GM10266 (cell line): ENCODE results near the gene RARB.

Experiments used
- DNase-seq: peaks from one replicate; pipeline ENCODE4 v3.0.0; 2012; ENCODE audit errors: extremely low spot score
- TF ChIP-seq, protein P1 (sequence below): IDR thresholded peaks from 2 replicates; pipeline ENCODE4 v1.5.1; 2012; ENCODE audit warnings: mild to moderate bottlenecking, low read depth; ENCODE audit not compliant: control insufficient read depth, insufficient read depth; ENCODE audit errors: missing control alignments

RARB gene

DNA sequence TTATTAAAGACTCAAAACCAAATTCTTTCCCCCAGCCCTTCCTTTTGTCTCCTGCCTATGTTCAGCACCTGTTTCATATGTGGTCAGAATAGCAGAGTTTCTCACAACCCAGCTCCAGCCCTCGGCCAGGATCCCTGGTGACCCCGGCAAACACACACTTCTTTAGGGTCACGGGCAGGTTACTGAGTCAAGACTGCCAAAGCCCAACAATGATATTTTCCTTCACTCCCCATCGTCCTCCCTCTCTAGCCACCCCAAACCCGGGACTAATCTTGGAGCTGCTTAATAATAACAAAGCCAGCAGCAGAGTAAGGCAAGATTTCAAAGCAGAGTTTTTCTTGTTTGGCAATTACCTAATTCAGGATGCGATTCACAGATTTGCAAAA lies 25.5 kb downstream of the RARB start:
- no peak for DNase-seq
- TF ChIP-seq, protein P1, sequence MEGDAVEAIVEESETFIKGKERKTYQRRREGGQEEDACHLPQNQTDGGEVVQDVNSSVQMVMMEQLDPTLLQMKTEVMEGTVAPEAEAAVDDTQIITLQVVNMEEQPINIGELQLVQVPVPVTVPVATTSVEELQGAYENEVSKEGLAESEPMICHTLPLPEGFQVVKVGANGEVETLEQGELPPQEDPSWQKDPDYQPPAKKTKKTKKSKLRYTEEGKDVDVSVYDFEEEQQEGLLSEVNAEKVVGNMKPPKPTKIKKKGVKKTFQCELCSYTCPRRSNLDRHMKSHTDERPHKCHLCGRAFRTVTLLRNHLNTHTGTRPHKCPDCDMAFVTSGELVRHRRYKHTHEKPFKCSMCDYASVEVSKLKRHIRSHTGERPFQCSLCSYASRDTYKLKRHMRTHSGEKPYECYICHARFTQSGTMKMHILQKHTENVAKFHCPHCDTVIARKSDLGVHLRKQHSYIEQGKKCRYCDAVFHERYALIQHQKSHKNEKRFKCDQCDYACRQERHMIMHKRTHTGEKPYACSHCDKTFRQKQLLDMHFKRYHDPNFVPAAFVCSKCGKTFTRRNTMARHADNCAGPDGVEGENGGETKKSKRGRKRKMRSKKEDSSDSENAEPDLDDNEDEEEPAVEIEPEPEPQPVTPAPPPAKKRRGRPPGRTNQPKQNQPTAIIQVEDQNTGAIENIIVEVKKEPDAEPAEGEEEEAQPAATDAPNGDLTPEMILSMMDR: no peak

DNA sequence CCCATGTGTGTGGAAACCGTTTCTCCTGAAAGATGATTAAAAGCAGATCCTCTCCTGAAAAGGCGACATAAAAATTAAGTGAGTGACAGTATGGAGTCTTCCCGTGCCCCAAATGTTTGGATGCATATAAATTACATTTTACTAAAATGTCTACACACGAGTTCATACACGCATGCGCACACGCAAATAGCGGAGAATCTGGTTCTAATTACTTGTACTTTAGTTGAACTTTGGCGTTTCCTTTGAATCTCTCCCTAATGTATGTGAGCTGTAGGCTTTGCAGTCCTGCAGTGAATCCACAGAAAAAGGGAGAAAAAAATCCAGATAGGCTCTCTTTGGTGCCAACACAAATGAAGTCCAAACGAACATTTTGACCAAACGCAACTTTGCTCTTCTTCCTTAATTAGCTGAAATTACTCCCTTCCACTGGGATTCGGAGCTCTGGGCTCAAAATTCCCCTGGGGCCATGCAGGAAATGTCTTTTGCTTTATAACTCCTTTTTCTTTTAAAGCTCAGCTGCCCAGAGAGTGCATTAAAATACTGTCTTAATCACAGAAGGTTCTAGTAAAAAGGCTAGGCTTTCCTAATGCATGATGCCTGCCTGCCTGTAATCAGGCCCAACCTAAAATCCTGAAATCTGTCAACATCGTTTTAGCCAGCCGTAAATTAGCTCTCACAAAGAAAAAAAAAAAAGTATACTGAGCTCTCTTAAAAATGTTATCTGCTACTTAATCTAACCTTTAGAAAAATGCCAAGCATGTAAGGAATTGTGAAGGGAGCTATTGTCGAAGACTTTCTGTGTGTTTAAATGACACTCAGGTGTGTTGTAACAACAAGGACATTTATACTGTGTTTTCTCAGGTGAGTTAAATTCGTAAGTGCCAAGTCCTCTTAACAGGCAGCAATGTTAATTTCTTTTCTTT lies 26.2 kb downstream of the RARB start:
- TF ChIP-seq, protein P1: no peak
- no peak for DNase-seq

DNA sequence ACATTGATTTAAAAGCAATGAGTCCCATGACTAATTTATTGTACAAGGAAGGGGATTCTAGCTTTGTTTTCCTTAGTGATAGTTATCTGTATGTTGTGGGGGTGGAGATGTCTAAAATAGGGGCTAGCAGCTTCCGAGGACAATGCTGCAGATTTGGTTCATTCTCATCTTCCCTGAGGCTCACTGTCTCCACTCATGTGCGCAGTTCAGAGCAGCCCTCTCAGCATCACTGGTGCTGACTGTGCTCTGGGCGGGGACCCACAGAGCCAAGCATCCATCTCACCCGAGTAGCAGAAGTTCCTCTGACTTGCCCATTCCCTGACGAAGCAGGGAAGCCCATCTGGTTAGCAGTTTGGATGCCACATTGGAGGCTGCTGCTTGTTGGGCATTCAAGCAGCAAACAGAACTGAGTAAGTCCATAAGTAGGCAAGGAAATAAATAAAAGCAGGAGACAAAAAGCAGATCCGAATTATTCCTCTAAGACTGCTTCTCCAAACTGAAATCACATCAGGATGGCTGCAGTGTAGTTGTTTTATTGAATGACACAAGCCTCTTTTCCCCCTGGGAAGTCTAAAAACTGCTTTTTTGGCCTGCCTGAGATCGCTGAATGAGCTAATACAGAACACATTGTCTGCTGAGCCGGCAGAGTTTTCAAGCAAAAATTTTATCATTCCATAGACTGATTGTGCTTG lies 27.5 kb downstream of the RARB start:
- no peak for DNase-seq
- TF ChIP-seq, protein P1: no peak

DNA sequence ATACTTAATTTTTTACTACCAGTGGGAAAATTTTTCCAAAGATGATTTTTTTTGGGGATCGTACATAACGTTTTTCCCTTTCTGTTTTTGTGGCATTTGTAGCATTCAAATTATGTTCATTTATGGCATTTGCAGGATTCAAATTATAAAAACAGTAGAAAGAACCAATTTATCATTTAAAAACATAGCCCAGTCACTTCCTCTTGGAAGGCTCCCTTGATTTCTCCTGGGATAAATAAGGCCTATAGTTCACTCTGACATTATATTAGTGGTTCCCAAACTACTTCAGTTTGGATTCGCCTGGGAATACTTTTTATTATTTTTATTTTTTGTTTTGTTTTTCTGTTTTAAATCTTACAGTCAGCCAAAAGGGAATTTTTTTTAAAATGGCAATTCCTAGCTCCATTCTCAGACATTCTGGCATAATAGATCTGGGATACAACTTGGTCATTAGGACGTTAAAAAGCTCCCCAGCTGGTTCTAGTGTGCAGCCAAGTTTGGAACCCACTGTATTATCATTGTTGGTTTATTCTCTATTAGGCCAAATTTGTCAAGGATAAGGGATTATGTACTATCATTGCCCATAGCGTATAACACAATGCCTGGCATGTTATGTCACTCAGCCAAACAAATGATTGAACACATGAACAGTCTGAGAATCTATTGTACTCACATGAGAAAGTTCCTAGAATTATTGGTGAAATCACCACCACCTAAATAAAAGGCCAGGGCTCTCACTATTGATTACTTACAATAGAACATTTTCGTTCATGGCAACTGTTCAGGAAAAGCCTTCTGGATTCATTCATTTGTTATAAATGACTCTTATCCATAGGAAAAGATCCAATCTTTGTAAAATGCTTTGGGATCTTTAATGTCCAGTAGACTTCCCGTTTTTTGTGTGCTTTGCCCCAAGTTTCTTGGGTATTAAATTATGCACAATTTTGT lies 28.9 kb downstream of the RARB start:
- DNase-seq: no peak
- TF ChIP-seq, protein P1: no peak

DNA sequence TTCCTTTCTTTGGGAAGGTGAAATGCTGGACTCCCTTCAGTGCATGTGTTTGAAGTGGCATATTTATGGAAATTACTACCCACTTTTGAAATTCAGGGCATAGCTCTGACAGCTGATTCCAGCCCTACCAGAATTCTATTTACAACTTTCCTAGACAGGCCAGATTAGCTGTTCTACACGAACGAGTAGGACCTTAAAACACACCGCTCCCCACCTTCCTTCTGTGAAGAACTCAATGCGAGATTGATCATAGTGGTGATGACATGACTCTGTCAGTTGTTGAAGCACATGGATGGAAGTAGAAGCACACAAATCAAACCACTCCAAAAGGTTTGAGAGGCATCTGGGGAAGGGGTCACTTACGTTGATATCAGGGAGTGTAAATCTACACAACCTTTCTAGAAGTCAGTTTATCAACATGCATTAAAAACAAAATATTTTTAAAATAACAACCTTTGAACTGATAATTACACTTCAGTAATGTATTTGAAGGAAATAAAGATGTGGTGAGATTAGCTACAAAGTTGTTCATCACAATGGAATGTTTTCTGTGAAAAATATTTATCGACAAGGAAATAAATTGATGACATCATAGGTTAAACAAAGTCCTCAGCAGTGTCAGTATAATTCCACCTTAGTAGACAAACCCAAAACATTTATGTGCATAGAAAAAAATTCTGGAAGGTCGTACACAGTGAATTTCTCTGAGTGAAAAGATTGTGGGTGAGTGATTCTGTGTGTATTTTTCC lies 29.8 kb downstream of the RARB start:
- TF ChIP-seq, protein P1: no peak
- DNase-seq: no peak

DNA sequence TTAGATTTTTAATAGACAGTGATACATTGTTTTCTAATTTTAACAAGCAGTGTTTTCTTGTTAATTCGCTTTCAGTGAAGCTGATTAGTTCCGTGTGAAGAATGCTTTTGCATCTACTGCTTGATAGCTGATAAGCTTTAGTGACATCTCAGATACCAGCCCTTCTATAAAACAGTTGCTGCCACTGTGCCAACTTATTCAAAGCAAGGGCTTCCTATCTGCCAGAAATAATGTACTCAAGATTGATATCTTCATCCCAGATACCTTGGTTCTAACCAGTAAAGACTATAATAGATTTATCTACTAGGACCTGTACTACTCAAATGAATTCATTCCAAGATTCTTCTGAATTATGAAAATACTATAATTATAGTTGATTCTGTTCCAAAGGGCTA lies 30.4 kb downstream of the RARB start:
- TF ChIP-seq, protein P1: no peak
- DNase-seq: no peak
